Mammary epithelial cell (primary cell): Measurements from ENCODE around the gene LRRC39.

Source experiments
- EZH2 ChIP-seq: IDR thresholded peaks from 2 replicates; pipeline ENCODE4 v1.6.1; 2012; ENCODE audit warnings: low read length, inconsistent platforms, borderline replicate concordance
- TF ChIP-seq, protein P1 (sequence below), 2 donors: IDR thresholded peaks in 1 of 2; conservative IDR thresholded peaks in 1 of 2; 2 replicates each; pipeline ENCODE4 v1.5.1; 2011 to 2012; ENCODE audit warnings: inconsistent platforms in 2 of 2, low read length in 2 of 2, mild to moderate bottlenecking in 2 of 2, control low read depth in 1 of 2, low read depth in 1 of 2; ENCODE audit not compliant: insufficient read depth in 1 of 2; ENCODE audit errors: extremely low read depth in 1 of 2

- TF ChIP-seq, protein P1, sequence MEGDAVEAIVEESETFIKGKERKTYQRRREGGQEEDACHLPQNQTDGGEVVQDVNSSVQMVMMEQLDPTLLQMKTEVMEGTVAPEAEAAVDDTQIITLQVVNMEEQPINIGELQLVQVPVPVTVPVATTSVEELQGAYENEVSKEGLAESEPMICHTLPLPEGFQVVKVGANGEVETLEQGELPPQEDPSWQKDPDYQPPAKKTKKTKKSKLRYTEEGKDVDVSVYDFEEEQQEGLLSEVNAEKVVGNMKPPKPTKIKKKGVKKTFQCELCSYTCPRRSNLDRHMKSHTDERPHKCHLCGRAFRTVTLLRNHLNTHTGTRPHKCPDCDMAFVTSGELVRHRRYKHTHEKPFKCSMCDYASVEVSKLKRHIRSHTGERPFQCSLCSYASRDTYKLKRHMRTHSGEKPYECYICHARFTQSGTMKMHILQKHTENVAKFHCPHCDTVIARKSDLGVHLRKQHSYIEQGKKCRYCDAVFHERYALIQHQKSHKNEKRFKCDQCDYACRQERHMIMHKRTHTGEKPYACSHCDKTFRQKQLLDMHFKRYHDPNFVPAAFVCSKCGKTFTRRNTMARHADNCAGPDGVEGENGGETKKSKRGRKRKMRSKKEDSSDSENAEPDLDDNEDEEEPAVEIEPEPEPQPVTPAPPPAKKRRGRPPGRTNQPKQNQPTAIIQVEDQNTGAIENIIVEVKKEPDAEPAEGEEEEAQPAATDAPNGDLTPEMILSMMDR (conservative IDR thresholded peaks at IDR 0.05 in 1 of 2, IDR thresholded peaks at IDR 0.05 in 1 of 2; ENCODE audit: extremely low read depth in 1 of 2, insufficient read depth in 1 of 2, low read depth in 1 of 2, low read length in 2 of 2) = no peak
- TF ChIP-seq EZH2 = no peak
Observed at GRCh38 chr1:100217834-100218233, 39.8 kb upstream of the LRRC39 start.
